Right kidney (tissue), 1 donor: Measurements from ENCODE around the gene SIRT3.
"Not testable (repeated sequence)": the region's sequence is repeated elsewhere in the genome, so short reads cannot be mapped to it uniquely, and the experiment has no call there.

Source experiments
- DNase-seq: peaks from one replicate; pipeline ENCODE4 v3.0.0-alpha.2; 2016

SIRT3 gene

DNA sequence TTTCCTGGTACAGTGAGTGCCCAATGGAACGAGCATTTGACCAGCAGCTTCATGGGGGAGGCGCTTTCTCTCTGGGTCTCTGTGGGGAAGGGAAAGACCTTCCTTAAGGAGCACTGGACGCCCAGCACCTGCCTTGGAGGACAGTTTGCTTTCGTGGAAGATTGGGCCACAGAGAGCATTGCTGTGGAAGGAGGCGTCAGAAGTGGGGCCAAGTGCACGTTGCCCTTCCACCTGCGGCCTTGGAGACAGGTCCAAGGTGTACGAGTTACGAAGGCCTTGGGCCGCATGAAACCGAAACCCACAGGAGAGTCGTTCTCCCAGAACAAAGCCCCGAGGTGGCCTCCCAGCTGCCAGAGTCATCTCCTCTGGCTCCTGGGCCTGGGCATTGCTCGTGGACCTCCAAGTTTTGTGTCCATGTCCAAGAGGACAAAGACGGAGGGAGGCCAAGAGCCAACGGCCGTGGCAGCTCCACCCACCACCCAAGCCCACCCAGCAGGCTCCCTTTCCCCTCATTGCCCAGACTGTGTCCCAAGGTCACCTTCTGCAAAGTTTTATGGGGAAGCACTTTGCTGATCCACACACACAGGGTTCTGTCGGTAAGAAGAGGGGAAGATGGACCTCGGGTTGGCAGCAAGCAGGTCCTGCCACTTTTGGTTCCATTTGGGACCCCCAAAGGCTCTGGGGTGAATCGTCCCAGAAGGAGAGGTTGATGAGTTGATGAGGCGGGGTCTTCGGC, 36.2 kb upstream of the SIRT3 start:
- no peak for DNase-seq

DNA sequence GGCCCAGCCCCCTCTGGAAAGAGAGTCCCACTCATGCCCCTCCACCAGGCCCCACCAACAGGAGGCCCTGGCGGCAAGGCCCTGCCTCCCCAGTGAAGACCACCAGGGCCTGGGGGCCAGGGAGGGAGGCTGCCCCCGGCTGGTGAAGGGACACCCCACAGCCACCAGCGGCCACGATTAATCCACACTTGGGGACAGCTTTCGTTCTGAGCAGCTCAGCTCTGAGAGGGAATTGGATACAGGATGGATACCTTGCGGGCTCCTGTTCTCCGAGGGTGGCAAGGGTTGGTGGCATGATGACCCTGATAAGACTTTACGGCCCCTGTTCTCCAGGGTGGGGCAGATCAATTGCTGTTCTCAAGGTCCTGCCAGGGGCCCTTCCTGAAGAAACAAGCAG, 35.2 kb upstream of the SIRT3 start:
- DNase-seq = no peak

DNA sequence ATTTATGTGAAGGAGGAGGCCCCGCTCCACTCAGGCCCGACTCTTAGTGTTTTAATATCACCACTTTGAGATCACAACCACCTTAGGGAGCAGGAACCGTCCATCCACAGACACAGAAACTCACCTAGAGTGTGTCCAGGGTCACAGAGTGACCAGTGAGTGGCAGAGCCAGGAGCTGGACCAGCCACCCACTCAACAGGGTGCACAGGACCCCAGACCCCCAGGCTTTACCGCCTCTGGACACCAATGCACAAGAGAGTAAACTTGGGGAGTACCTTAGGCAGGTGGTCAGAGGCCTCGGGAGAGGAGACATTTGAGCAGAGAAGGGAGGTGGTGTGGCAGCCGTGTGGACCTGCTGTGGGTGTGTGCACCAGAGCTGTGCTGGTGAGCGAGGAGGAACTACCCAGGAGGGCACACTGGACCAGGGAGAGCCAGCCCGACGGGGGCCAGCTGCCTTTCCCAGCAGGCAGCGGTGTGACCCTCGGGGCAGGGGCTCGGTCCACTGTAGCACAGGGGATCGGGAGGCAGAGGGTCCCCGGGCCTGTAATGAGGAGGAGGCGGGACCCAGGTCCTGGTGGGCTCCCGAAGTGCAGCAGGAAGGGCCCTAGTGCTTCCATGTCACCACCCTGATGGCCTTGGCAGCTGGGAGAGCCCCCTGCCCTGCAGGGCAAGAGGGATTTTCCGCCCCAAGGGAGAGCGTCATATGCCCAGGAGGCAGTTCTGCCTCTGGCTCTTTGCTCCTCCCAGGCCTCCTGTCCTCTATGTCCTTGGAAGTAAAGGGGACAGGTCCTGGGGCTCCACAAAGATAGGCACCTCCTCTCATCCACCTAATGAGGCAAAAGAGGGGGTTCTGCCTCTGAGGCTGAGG, 34.5 kb upstream of the SIRT3 start:
- DNase-seq = no peak

DNA sequence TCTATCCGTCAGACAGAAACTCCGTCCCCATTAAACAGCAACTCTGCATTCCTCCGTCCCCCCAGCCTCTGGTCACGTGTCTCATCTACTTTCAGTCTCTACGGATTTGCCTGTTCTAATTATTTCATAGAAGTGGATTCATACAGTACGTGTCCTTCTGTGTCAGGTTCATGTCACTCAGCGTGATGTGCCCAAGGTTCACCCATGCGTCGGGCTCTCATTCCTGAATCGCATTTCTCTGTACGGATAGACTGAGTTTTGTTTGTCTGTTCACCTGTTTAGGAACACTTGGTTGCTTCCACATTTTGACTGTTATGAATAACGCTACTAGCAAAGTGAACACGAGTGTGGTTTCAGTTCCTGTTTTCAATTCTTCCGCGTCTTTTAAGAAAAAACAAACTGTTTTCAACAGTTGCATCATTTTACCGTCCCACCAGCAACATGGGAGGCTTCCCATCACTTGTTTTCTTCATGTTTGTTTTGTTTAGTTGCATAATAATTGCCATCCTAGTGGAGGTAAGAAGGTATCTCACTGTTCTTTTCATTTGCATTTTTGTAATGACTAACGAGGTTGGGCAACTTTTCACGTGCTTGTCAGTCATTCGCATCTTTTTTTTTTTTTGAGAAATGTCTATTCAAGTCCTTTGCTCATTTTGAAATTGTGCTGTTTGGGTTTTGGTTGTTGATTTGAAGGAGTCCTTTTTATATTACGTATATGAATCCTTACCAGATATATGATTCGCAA, 33.2 kb upstream of the SIRT3 start:
- DNase-seq = no peak

DNA sequence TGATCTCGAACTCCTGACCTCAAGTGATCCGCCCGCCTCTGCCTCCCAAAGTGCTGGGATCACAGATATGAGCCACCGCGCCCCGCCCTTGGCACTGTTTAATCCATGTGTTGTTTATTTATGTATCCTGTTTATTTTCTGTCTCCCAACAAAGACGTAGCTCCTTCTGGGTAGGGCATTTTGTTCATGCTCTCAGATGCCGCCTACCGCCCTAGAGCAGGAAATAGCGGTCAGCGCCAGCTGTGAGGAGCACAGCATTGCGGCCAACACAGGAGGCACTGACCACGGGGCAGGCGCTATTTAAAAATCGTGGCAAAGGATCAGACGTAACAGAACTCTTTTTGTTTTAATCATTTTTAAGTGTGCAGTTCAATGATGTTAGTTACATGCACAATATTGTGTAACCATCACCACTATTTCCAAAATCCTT, 32.6 kb upstream of the SIRT3 start:
- DNase-seq = not testable (repeated sequence)

DNA sequence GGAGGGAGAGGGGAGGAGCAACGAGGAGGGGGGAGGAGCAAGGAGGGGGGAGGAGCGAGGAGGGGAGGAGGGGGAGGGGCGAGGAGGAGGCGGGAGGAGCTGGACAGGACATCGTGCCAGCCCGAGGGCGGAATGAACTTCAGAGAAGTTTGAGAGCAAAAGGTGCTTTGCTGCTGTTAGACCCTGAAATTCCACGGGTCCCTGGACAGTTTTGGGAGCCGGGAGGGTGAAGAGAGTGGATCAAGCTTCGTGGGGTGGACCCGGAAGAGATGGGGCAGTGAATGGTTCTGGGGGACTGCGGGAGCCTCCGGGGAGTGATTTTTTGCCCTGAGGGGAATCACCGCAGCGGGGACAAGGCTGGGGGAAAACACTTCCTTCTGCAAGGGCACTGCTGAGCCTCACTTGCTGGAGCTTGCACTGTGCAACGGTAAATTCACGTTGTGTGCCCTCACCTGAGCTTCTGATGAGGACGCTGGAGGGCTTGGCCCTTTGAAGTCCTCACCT, 31.4 kb upstream of the SIRT3 start:
- no peak for DNase-seq

DNA sequence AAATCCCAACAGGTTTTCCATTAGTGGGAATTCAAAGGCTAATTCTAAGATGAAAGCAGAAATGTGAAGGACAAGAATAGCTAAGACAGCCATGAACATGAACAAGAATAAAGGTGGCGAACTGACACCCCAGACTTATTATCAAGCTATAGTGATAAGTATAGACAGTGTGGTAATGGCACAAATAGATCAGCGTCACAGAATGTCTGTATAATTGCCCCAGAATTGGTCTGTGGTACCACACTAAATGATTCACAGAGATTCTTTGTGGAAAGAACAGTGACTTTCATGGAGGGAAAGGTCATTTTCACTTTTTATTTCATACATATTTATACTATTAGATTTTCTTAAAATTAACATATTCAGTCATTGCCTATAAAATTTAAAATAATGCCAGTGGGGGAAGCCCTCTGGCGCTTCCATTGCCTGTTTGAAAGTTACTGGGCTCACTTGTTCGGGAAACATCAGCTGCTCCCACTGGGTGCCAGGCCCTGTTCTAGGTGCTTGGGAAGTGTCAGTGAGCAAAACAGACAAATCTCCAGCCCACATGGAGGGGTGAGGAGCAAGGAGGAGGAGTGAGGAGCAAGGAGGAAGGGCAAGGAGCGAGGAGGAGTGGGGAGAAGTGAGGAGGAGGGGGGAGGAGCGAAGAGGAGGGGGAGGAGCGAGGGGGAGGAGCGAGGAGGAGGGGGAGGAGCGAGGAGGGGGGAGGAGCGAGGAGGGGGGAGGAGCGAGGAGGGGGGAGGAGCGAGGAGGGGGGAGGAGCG, 30.7 kb upstream of the SIRT3 start:
- DNase-seq = no peak

DNA sequence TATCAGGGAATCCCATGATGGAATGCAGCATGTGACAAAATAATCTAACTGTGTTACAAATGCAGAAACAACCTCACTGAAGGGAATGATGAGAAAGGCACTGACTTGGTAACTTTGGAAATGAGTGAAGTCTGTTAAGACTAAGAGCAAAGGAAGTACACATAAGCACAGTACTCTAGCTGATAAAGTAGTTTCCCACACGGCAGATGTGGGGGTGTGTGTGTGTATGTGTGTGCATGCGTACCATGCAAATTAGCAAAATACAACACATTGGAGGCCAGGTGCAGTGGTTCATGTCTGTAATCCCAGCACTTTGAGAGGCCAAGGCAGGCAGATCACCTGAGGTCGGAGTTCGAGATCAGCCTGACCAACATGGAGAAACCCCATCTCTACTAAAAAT, 25.5 kb upstream of the SIRT3 start:
- no peak for DNase-seq

DNA sequence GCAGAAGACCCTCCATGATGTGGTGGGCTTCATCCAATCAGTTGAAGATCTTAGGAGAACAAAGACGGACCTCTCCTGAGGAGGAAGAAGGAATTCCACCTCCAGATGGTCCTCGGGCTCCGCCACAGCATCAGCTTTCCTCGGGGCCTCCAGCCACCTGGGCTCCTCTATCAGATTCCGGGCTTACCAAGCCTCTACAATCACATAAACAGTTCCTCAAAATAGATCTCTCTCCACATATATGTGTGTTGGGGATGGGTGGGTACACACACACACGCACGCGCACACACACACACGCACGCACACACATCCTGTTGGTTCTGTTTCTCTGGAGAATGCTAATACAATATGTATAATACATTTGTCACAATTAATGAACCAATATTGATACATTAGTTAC, 23.3 kb upstream of the SIRT3 start:
- DNase-seq = no peak

DNA sequence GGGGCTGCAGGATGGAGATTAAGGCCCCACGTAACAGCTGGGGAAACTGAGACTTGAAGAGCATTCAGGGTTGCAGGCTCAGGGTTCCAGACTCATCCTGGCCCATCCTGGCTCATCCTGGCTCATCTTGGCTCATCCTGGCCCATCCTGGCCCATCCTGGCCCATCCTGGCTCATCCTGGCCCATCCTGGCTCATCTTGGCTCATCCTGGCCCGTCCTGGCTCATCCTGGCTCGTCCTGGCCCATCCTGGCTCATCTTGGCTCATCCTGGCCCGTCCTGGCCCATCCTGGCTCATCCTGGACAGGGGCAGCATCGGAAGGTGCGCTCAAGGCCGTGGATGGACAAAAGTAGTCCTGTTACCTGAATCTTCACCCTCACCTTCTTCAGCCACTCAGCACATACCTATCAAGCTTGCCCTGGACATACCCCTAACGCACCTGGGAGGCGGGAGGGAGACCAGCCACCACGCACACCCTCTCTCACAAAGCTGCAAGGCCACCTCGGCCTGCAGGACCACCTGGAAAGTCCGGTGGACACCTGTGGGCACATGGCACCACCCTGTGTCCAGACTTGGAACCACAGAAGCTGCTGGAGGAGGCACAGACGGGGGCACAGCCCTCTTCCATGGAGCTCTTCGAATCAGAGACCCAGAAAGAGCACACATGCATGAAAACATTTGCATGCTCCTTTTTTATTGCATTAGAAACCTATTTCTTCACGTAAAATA, 21.8 kb upstream of the SIRT3 start:
- no peak for DNase-seq

DNA sequence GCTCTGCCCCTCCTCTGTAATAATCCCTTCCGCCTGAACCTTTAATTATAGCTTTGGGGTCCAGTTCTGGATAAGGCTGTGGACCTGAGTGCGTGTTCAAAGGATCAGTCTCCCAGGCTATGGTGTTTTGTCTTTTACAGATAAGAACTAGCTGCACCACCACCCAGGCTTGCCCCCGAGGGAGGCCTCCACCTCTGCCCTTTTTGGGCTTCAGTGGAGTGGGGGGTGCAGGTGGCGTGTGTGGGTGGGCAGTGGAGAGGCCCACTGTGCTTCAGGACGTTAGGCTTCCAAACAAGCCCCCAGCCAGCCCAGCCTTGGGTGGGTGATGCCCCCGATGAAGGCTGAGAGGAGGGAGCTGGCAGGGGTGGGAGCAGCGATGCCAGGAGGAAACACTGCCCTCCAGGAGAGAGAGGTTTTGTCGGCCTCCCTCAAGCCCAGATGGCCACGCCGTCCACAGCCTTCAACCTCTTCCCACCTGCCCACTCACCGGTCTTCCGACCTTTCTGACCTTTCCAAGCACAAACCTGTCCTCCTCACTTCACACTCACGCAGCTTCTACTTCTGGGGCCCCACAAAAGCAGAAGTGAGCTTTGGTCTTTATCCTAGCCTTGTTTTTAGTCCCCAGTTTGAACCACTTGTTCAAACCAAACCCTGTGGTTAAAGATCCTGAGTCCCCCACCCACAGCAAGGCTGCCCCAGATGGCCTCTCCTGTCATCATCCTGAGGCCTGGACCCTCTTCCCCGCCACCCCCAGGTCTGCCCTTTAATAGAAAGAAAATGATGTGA, 21.0 kb upstream of the SIRT3 start:
- no peak for DNase-seq

DNA sequence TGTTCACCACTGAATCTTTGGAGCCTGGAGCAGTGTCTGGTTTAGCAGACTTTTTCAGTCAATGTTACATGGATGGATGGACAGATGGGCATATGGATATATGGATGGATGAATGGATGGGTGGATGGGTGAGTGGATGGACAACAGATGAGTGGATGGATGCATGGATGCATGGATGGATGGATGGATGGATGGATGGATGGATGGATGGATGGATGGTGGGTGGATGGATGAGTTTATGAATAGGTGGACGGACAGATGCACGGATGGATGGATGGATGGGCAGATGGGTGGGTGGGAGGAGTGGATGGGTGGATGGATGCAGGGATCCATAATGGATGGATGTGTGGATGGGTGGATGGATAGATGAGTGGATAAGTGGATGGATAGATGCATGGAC, 19.7 kb upstream of the SIRT3 start:
- DNase-seq = no peak

DNA sequence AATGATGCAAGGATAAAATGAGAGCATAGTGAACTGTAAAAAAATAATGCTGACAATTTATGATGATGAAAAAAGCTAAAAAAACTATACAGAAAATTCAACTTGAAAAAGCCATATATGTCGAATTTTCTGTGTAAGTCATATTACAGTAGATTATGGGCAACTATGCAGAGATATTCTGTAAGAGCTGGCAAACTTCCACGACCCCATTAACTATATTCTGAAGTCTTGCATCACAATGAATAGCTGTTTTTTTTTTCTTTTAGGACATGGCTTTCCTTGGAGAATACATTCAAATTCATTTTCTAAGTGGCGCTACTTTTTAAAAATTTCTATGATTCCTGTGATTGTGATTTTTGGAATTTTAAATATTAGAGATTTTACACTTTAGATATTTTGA, 19.0 kb upstream of the SIRT3 start:
- no peak for DNase-seq

DNA sequence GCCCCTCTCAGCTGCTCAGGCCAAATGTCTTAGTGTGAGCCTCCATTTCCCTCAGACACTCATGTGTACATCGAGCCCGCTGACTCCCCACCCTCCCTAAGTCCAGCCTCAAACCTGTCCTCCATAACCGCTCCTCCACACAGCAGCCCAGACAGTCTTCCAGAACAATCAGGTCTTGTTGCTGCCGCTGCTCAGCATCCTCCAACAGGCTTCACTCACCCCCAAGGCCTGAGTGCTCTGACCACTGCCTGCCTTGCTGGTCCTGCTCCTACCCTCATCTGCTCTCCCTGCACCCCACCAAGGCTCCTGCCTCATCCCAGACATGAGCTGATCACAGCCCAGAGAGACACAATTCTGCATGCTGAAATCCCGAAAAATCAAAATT, 17.7 kb upstream of the SIRT3 start:
- DNase-seq = no peak

DNA sequence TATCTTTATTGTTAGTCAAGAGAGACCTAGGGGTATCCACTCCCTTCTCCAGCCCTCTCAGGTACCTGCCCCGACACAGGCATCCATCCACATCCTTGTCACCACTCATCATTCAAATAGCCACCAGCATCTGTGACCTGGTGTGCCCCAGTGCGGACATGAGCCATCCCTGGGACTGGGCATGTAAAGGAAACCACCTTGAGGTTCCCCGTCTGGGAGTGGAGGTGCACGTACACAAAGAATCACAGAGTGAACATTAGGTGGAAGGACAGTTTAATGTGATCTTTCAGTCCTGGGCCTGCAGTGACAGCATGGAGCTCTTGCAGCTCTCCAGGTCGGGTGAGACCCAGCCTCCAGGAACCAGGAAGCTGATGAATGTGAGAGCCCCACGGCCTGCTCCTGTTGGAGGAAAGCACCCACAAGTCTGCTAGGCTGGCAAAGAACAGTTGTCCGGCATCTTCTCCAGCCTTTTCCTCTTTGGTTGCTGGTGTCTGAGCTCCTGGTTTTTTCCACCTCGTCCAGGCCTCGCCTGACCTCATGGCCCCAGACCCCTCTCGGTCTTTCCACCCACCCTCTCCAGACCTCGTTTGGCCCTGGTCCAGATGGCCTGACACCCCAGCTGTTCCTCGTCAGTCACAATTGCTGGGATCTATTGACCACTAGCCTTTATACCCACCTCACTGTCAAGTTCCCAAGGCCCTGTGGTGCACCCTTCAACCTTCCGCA, 17.2 kb upstream of the SIRT3 start:
- no peak for DNase-seq

DNA sequence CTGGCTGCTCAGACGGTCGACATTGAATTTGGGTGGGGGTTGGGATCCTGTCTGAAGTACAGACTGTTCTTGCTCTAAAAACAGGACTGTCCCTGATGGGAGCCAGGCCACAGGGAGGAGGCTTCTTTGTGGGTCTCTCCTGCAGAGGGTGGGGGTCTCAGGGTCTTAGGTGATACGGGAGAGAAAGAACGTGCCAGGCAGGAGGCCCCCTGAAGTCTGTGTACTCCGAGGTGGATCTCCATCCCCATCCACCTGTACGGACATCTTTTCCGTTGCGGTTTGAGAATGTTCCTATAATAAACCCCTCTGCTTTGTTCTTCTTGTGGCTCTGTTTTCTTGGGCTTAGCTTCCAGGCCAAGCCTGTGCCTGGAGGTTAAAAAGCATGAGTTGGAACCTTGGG, 16.5 kb upstream of the SIRT3 start:
- no peak for DNase-seq

DNA sequence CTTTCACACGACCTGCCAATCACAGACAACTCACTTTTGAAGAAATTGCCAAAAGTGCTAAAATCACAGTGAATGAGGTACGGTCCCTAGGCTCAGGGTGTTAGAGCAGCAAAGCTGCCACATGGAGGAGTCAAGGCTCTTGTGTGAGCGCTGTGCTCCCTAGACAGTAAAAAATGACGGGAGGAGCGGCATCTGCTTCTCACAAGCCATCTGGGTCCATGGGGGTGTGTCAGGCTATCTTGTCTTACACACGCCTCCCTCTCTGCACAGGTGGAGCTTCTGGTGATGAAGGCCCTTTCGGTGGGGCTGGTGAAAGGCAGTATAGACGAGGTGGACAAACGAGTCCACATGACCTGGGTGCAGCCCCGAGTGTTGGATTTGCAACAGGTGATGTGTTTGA, 15.4 kb upstream of the SIRT3 start:
- DNase-seq = no peak

DNA sequence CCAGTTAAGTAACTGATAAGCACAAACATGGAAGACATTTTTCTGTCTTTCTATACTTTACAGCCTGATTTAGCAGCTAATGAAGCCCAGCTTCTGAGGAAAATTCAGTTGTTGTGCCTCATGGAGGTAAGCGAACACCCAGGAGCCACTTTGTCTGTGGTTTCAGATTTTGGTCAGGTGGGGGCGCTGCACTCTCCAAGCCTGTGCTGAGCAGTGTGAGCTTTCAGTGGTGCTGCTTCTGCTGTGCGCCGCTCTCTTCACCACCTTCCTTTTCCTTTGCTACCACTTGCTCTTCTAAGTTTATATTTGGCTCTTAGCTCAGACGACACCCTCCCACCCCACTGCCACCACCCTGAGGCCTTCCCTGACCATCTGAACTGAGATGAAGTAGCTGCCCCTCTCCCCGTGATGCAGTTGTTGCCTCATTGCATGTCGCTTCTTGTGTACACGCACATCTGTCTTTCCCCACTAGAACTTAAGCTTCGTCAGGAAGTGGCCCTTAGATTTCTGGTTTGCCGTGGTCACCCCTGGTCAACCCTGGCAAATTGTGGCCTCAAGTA, 14.7 kb upstream of the SIRT3 start:
- no peak for DNase-seq

DNA sequence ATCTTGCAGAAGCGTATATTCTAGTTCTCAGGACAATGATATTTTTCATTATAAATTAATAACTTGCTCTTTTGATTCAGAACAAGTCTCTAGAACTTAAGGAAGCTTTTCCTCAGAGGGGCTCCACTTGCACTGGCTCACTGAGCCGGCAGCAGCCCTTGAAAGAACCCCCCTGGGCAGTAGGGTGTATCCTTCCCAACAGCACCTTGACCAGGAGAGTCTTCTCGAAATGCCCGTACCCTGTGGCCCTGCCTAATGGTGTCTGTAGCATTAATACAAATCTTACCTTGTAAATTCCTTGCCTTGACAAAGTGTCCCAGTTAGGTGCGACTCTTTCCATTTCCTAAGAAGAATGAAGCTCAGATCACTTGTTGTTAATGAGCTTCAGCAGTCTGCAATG, 14.1 kb upstream of the SIRT3 start:
- DNase-seq = no peak

DNA sequence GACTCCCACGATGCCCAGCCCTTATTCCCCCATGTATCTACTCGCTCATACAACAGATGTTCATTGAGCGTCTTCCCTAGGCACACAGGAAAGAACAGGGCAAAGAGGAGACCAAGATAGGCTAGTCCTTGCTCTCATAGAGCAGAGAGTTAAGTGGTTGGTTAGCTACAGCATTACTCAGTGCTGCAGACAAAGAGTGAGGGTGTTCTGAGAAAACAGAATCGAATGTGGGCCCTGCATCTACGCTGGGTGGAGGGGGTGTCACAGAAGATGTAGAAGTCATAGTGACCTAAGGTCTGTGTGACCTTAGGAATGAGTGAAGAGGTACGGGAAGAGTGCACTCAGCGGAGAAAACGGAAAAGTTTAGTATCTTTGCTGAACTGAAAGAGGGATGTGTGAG, 12.9 kb upstream of the SIRT3 start:
- no peak for DNase-seq
